ENCODE results near the gene EFNA1.

GRCh38 chr1:155133799-155134281, 6.2 kb downstream of the EFNA1 start:
- TF ChIP-seq MAX (IDR thresholded peaks at IDR 0.05) = no peak
- no peak for TF ChIP-seq EGR1 (IDR thresholded peaks at IDR 0.05; ENCODE audit: low read depth in 2 of 2)
- peak in 1 of 2 donors; percentile 39 for TF ChIP-seq RAD21 (IDR thresholded peaks at IDR 0.05)

All from liver (tissue), 2 donors.